ENCODE measurements around the gene OPHN1.

DNA sequence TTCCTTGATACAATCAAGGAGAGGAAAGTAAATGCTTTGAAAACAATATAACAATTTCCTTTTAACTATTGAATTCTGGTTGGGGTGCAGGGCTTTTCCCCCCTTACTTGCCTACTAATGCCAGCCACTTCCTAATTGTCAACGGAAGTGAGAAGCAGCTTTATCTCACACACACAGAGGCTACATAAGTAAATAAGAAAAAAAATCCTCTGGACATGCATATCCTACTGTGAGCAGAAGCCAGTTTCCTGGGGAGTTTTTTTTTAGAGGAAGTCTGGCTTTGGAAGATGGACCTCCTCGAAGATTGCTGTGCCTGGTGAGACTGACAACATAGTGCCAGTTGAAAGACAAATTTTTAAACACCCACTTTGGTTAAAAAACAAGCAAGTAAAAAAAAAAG lies 180.6 kb downstream of the OPHN1 start:
- TF ChIP-seq, protein P1, sequence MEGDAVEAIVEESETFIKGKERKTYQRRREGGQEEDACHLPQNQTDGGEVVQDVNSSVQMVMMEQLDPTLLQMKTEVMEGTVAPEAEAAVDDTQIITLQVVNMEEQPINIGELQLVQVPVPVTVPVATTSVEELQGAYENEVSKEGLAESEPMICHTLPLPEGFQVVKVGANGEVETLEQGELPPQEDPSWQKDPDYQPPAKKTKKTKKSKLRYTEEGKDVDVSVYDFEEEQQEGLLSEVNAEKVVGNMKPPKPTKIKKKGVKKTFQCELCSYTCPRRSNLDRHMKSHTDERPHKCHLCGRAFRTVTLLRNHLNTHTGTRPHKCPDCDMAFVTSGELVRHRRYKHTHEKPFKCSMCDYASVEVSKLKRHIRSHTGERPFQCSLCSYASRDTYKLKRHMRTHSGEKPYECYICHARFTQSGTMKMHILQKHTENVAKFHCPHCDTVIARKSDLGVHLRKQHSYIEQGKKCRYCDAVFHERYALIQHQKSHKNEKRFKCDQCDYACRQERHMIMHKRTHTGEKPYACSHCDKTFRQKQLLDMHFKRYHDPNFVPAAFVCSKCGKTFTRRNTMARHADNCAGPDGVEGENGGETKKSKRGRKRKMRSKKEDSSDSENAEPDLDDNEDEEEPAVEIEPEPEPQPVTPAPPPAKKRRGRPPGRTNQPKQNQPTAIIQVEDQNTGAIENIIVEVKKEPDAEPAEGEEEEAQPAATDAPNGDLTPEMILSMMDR (IDR thresholded peaks at IDR 0.05) = no peak
- TF ChIP-seq POLR2A (IDR thresholded peaks at IDR 0.05) = no peak

All from adrenal gland (tissue), 5 donors.